GM13977 (cell line): ENCODE data around the gene SHANK2.

Experiments used
- DNase-seq: peaks from one replicate; pipeline ENCODE4 v3.0.0; 2012; ENCODE audit warnings: low spot score
- in situ Hi-C: fragments of 300-500 bp; cut with MboI; formaldehyde crosslinking; loops from one replicate; pipeline ENCODE4 v1.12.0; 2022; ENCODE audit warnings: low sequenced_read_pairs, low pct_unique_long_range_greater_than_20kb, mixed read lengths, inconsistent platforms; ENCODE audit not compliant: unreplicated experiment
- TF ChIP-seq, protein P1 (sequence below): IDR thresholded peaks from 2 replicates; pipeline ENCODE4 v1.5.1; 2012; ENCODE audit warnings: mild to moderate bottlenecking, control low read depth; ENCODE audit not compliant: insufficient read depth; ENCODE audit errors: extremely low read depth, missing control alignments

Gene SHANK2

DNA sequence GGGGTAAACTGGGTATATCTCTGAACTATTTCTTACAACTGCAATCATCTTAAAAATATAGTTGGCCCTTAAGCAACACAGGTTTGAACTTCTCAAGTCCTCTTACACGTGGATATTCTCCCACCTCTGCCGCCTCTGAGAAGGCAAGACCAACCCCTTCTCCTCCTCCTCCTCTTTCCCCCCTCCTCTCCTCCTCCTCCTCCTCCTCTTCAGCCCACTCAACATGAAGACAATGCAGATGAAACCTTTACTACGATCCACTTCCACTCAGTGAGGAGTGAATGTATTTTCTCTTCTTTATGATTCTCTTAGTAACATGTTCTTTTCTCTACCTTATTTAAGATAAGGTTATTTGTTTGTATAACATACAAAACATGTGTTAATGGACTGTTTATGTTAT lies 20.0 kb downstream of the SHANK2 start:
- DNase-seq = no peak
- in situ Hi-C loops = no loop called here
- TF ChIP-seq, protein P1, sequence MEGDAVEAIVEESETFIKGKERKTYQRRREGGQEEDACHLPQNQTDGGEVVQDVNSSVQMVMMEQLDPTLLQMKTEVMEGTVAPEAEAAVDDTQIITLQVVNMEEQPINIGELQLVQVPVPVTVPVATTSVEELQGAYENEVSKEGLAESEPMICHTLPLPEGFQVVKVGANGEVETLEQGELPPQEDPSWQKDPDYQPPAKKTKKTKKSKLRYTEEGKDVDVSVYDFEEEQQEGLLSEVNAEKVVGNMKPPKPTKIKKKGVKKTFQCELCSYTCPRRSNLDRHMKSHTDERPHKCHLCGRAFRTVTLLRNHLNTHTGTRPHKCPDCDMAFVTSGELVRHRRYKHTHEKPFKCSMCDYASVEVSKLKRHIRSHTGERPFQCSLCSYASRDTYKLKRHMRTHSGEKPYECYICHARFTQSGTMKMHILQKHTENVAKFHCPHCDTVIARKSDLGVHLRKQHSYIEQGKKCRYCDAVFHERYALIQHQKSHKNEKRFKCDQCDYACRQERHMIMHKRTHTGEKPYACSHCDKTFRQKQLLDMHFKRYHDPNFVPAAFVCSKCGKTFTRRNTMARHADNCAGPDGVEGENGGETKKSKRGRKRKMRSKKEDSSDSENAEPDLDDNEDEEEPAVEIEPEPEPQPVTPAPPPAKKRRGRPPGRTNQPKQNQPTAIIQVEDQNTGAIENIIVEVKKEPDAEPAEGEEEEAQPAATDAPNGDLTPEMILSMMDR = no peak

DNA sequence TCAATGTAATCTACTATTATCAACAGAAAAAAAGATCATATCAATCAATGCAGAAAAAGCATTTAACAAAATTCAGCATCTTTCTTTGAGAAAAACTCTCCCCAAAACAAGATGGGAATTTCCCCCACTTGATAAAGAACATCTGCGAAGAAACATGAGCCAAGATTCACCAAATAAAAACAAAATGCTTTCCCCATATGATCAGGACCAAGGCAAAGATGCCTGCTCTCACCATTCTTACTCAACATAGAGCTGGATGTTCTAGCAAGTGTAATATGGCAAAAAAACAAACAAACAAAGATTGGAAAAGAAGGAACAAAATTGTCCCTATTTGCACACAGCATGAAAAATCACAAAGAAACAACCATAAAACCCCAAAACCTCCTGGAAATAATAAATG lies 23.4 kb downstream of the SHANK2 start:
- DNase-seq = no peak
- in situ Hi-C loops = no loop called here
- TF ChIP-seq, protein P1 = no peak

DNA sequence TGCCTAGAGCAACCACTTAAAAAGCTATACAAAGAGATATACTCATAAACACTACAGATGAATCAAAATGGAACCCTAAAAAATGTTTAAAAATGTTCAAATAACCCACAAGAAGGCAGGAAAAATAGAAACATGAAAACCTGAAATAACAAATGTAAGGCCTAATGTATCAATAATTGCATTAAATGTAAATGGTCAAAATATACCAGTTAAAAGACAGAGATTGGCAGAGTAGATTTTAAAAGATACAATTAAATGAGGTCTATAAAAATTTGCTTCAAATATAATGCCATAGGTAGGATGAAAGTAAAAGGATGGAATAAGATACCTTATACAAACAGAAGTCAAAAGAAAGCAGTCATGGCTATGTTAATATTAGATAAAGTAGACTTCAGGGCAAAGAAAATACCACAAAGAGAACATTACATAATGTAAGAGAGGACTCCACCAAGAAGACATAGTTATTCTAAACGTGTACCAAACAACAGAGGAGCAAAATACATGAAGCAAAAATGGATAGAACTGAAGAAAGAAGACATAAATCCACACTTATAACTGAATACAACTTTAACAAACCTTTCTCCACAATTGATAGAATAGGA lies 25.2 kb downstream of the SHANK2 start:
- in situ Hi-C loops = no loop called here
- TF ChIP-seq, protein P1 = no peak
- DNase-seq = no peak

DNA sequence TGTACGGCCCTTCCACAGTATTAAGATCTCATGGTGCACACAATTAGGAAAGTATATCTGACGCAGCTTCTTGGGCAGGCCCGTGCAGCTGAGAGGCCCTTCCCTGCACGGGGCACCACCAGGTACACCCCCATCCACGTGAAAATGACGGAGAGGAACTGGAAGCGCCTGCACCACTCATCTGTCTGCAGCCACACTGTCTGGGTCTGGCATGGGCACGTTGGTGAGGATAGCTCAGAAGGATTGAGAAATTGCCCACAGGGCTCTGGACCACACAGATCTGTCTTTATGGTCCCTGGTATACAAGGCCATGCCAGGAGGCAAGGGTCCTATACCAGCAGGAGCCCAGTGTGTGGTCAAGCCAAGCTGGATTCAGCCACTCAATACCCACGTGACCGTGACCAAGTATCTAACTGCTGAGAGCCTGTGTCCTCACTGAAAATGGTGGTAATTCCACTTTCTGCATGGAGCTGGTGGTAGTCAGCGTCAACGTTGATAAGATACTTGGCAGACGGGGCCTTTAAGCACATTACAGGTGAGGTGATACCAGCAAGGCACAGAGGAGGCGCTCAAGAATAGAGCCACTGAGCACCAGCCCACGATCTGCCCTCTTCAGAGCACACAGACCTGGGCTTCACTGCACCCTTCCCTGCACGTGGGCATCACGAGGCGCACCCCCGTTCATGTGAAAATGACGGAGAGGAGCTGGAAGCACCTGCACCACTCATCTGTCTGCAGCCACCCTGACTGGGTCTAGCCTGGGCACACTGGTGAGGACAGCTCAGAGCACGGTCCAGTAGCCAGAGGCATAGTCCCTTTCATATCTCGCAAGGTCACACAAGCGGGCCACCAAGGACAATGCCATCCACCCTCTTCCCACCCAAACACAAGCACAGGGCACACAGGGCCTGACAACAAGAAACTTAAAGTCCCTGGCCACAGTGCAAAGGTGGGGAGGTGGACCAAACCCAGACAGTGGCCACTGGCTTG lies 28.4 kb downstream of the SHANK2 start:
- in situ Hi-C loops = no loop called here
- TF ChIP-seq, protein P1 = no peak
- DNase-seq = no peak

DNA sequence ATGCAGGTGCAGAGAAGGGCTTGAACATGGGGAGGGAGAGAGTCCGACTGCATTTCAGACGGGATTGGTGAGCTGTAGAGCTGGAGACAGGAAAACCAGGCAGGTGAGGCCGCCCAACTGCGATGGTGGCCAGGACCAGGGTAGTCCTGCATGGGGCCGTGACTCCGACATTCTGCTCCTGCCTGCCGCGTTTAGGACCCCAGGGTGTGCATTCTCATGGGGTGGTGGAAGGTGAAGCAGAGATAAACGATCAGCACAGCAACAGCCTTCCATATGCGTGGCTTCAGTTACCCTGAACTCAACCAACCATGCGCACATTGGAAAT lies 29.3 kb downstream of the SHANK2 start:
- no peak for DNase-seq
- in situ Hi-C loops = no loop called here
- TF ChIP-seq, protein P1 = no peak

DNA sequence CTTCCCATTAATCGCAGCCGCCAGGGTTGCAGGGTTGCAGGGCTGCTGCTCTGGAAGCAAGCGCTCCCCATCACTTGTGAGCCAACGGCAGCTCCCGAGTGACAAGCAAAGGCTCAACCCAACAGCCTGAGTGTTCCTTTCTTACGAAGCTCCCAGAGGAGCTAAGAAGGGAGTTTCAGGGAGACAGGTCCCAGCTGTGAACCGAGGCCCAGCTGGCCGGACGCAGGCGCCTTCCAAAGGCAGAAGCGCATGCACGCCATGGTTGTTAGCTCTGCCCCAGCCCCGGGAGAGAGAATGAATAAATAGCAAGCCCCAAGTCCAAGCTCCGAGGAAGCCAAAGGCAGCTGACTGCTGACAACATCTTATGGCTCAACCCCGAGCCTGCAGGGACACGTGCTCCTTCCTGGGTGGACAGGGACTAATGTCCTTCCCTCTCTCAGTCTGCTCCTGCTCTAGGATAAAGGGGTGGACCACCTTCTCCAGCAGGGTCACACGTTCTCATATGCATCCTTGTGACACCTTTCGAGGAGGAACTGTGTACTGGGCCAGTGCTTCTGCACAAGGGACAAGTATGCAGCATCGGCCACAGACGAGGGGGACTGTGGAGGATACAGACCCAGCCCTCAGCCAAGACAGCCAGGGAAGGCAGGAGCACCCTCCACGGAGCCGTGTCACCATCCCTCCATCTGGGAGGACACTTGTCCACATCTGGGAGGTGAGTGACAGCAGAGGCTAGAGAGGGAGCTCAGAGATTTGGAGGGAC lies 29.9 kb downstream of the SHANK2 start:
- in situ Hi-C loops = no loop called here
- DNase-seq = no peak
- TF ChIP-seq, protein P1 = no peak
